Large intestine (tissue), 12 donors: ENCODE data around the gene PLA2G7. TPM values are rescaled to one million over a fixed set of nuclear protein-coding genes. Genes with fewer than 3 reads are reported as not detected.
"Not testable (repeated sequence)": the region's sequence is repeated elsewhere in the genome, so short reads cannot be mapped to it uniquely, and the experiment has no call there.

ENCODE experiments used
- DNase-seq, 2 donors: peaks; one replicate each; pipeline versions ENCODE4 v3.0.0 to v3.0.0-alpha.2; 2013
- H3K27ac ChIP-seq: one replicate; pipeline ENCODE4 v1.5.1; 2013; ENCODE audit warnings: low read length
- H3K27me3 ChIP-seq: 2 replicates; pipeline ENCODE4 v1.6.1; 2013; ENCODE audit warnings: low read length; ENCODE audit not compliant: control insufficient read depth, insufficient read depth
- H3K36me3 ChIP-seq: 2 replicates; pipeline ENCODE4 v1.6.1; 2013; ENCODE audit warnings: low read length; ENCODE audit not compliant: control insufficient read depth, insufficient read depth
- H3K4me1 ChIP-seq: one replicate; pipeline ENCODE4 v1.6.1; 2013; ENCODE audit warnings: low read length; ENCODE audit not compliant: control insufficient read depth, insufficient read depth
- H3K4me3 ChIP-seq: one replicate; pipeline ENCODE4 v1.5.1; 2013; ENCODE audit warnings: low read length
- H3K9me3 ChIP-seq: one replicate; pipeline ENCODE4 v1.6.1; 2013; ENCODE audit warnings: mild to moderate bottlenecking, low read depth, low read length, moderate library complexity; ENCODE audit not compliant: control insufficient read depth
- WGBS: methylation state at CpG from one replicate; pipeline ENCODE4 v1.1.5; 2013; ENCODE audit warnings: low lambda C conversion rate; ENCODE audit not compliant: insufficient coverage; 5-methylcytosine and 5-hydroxymethylcytosine counted together
- long read RNA-seq, 11 donors: transcript quantifications; one replicate each; lab custom pipeline, GENCODE V29; 2026
- polyA plus RNA-seq: library from polyadenylated mRNA; unstranded; fragments of 120-200 nt; gene quantifications from one replicate; pipeline ENCODE4 v1.2.1, GENCODE V29; 2013

The PLA2G7 gene
- polyA plus RNA-seq = 1.1 TPM
- long read RNA-seq, donor 1 = 0 reads
- long read RNA-seq, donor 2 = 0 reads
- long read RNA-seq, donor 3 = 0 reads
- long read RNA-seq, donor 4 = 0 reads
- long read RNA-seq, donor 5 = 0 reads
- long read RNA-seq, donor 6 = 0 reads
- long read RNA-seq, donor 7 = 0 reads
- long read RNA-seq, donor 8, partial matches to known transcripts = 0 of 1 reads
- long read RNA-seq, donor 8, other reads (novel, unspliced or antisense) = 0 of 1 reads
- long read RNA-seq, donor 9 = 0 reads
- long read RNA-seq, donor 10 = 0 reads
- long read RNA-seq, donor 11 = 0 reads

GRCh38 chr6:46734867-46735719 lies at the start of gene PLA2G7:
PLA2G7 (minus strand) TSS chr6:46735375; CDS start chr6:46722891, 12,484 bp downstream.
- Histone ChIP-seq H3K9me3 (no peaks in the 10 kb centered on the region), H3K4me1 (peaks cover 4% of the 10 kb centered on the region), H3K27ac (no peak within 1 kb of the TSS), H3K27me3 (peaks cover 16% of the 10 kb centered on the region), H3K36me3 (no peaks in the 10 kb centered on the region), H3K4me3 (peak within 1 kb of the TSS; percentile 39)
- DNase-seq = peak in 1 of 2 donors; percentile 57
- 0% methylated on average over 1 of the region's 73 CpGs for WGBS

- WGBS = no CpG with 5 or more reads among the region's 1 CpG
- Histone ChIP-seq H3K9me3 (no peaks in the 10 kb centered on the region), H3K27ac (no peak overlapping the region), H3K4me3 (no peak overlapping the region), H3K4me1 (peaks cover 27% of the 10 kb centered on the region), H3K27me3 (no peaks in the 10 kb centered on the region), H3K36me3 (no peaks in the 10 kb centered on the region)
- DNase-seq = no peak
Measured at GRCh38 chr6:46784535-46784934, 49.4 kb upstream of the PLA2G7 start.

- Histone ChIP-seq H3K4me1 (peaks cover 4% of the 10 kb centered on the region), H3K4me3 (no peak overlapping the region), H3K27me3 (no peaks in the 10 kb centered on the region), H3K9me3 (no peaks in the 10 kb centered on the region), H3K27ac (no peak overlapping the region), H3K36me3 (no peaks in the 10 kb centered on the region)
- peak; percentile 35 to 49 for DNase-seq
- 0% methylated on average over 2 of the region's 6 CpGs for WGBS
Measured at GRCh38 chr6:46781478-46782378, 46.6 kb upstream of the PLA2G7 start.

GRCh38 chr6:46777476-46778346 lies 42.5 kb upstream of the PLA2G7 start:
- Histone ChIP-seq H3K27ac (no peak overlapping the region), H3K36me3 (no peaks in the 10 kb centered on the region), H3K27me3 (no peaks in the 10 kb centered on the region), H3K9me3 (peaks cover 3% of the 10 kb centered on the region), H3K4me3 (no peak overlapping the region), H3K4me1 (peaks cover 4% of the 10 kb centered on the region)
- 79% methylated on average over 4 of the region's 12 CpGs for WGBS
- no peak for DNase-seq

- H3K27ac ChIP-seq = no peak overlapping the region
- no peak for DNase-seq
- H3K27me3 ChIP-seq = no peaks in the 10 kb centered on the region
- 80% methylated on average over 1 of the region's 5 CpGs for WGBS
- no peaks in the 10 kb centered on the region for H3K36me3 ChIP-seq
- H3K9me3 ChIP-seq = peaks cover 3% of the 10 kb centered on the region
- H3K4me1 ChIP-seq = peaks cover 11% of the 10 kb centered on the region
- no peak overlapping the region for H3K4me3 ChIP-seq
Measured at GRCh38 chr6:46776070-46776712, 41.0 kb upstream of the PLA2G7 start.

- not testable (repeated sequence) for H3K9me3 ChIP-seq, H3K27me3 ChIP-seq, H3K4me3 ChIP-seq, H3K36me3 ChIP-seq, H3K27ac ChIP-seq, DNase-seq
- WGBS = no CpG with 5 or more reads among the region's 24 CpGs
- H3K4me1 ChIP-seq = peaks cover 11% of the 10 kb centered on the region
Measured at GRCh38 chr6:46774736-46775135, 39.6 kb upstream of the PLA2G7 start.

- Histone ChIP-seq H3K4me1 (peaks cover 11% of the 10 kb centered on the region), H3K27me3 (no peaks in the 10 kb centered on the region), H3K27ac (peak overlapping the region; percentile 68), H3K4me3 (no peak overlapping the region), H3K36me3 (no peaks in the 10 kb centered on the region), H3K9me3 (peaks cover 3% of the 10 kb centered on the region)
- DNase-seq = no peak
- no CpG with 5 or more reads among the region's 1 CpG for WGBS
Measured at GRCh38 chr6:46773201-46773855, 38.2 kb upstream of the PLA2G7 start.

GRCh38 chr6:46772762-46773161 lies 37.6 kb upstream of the PLA2G7 start:
- peak overlapping the region; percentile 68 for H3K27ac ChIP-seq
- peaks cover 11% of the 10 kb centered on the region for H3K4me1 ChIP-seq
- H3K4me3 ChIP-seq = no peak overlapping the region
- 83% methylated on average over 1 of the region's 2 CpGs for WGBS
- H3K9me3 ChIP-seq = peaks cover 3% of the 10 kb centered on the region
- no peaks in the 10 kb centered on the region for H3K36me3 ChIP-seq
- H3K27me3 ChIP-seq = no peaks in the 10 kb centered on the region
- DNase-seq = peak in 1 of 2 donors; percentile 56

- Histone ChIP-seq H3K4me1 (peaks cover 11% of the 10 kb centered on the region), H3K27me3 (no peaks in the 10 kb centered on the region), H3K36me3 (no peaks in the 10 kb centered on the region), H3K4me3 (no peak overlapping the region), H3K27ac (no peak overlapping the region), H3K9me3 (peaks cover 3% of the 10 kb centered on the region)
- no peak for DNase-seq
- WGBS = 80% methylated on average over 1 of the region's 1 CpG
Measured at GRCh38 chr6:46772016-46772415, 36.8 kb upstream of the PLA2G7 start.
